ENCODE measurements around the gene RAP1A. TPM values are rescaled to one million over a fixed set of nuclear protein-coding genes. Genes with fewer than 3 reads are reported as not detected.
"Not testable (repeated sequence)": the region's sequence is repeated elsewhere in the genome, so short reads cannot be mapped to it uniquely, and the experiment has no call there.

The RAP1A gene
- total and polyA plus RNA-seq, 2 donors (not counting 3 experiments of a cell fraction or from before 2014, with no cell fraction given) = 17.8 to 56.4 TPM

- intact Hi-C loops (cut with micrococcal nuclease); H3K9me3 ChIP-seq (replicated peaks; ENCODE audit: control insufficient read depth, insufficient read depth, low read length); H2AFZ ChIP-seq (ENCODE audit: low read depth, low read length); H3K4me3 ChIP-seq (replicated peaks in 1 of 3; ENCODE audit: insufficient read depth in 1 of 3, low read depth in 1 of 3, low read length in 3 of 3); H3K79me2 ChIP-seq (ENCODE audit: control insufficient read depth, insufficient read depth, low read length); DNase-seq (ENCODE audit: low read depth, low spot score); POLR2A ChIA-PET; H3K36me3 ChIP-seq (ENCODE audit: control insufficient read depth in 2 of 2, extremely low read depth in 1 of 2, insufficient read depth in 2 of 2, low read length in 2 of 2); H3K9ac ChIP-seq (replicated peaks; ENCODE audit: extremely low read depth, insufficient read depth, low read length); H3K4me1 ChIP-seq (ENCODE audit: control insufficient read depth, extremely low read depth, insufficient read depth, low read length); BruUV-seq (replicated peaks); dilution Hi-C loops (cut with MboI; ENCODE audit: extremely low pct_ligation_motif_present, low sequenced_read_pairs); H4K20me1 ChIP-seq (replicated peaks; ENCODE audit: control insufficient read depth, extremely low read depth, insufficient read depth, low read length); H3K9me1 ChIP-seq (replicated peaks; ENCODE audit: control insufficient read depth, extremely low read depth, insufficient read depth, low read length); H3K4me2 ChIP-seq (ENCODE audit: insufficient read depth, low read length); FAIRE-seq; H3K27ac ChIP-seq (ENCODE audit: insufficient read depth, low read depth, low read length): not testable (repeated sequence)
- CTCF ChIA-PET = interaction anchor here (1.2 to 1.4 kb wide), 2 partner anchors 13 to 98 kb away, joined by 3 to 7 read pairs; partner anchors contain the start of gene RAP1A
- H3K27me3 ChIP-seq (ENCODE audit: control insufficient read depth in 2 of 2, insufficient read depth in 2 of 2, low read length in 2 of 2) = peaks cover 11 to 14% of the 10 kb centered on the region in 2 experiments
These were observed 13.0 kb upstream of the RAP1A start for GRCh38 chr1:111606457-111607215.

GRCh38 chr1:111608528-111608927 lies 11.1 kb upstream of the RAP1A start:
- H3K4me1 ChIP-seq (ENCODE audit: control insufficient read depth, extremely low read depth, insufficient read depth, low read length); H4K20me1 ChIP-seq (replicated peaks; ENCODE audit: control insufficient read depth, extremely low read depth, insufficient read depth, low read length); intact Hi-C loops (cut with micrococcal nuclease); POLR2A ChIA-PET; H3K4me3 ChIP-seq (replicated peaks in 1 of 3; ENCODE audit: insufficient read depth in 1 of 3, low read depth in 1 of 3, low read length in 3 of 3); H2AFZ ChIP-seq (ENCODE audit: low read depth, low read length); H3K9me3 ChIP-seq (replicated peaks; ENCODE audit: control insufficient read depth, insufficient read depth, low read length); CTCF ChIA-PET; FAIRE-seq; DNase-seq (ENCODE audit: low read depth, low spot score); H3K9me1 ChIP-seq (replicated peaks; ENCODE audit: control insufficient read depth, extremely low read depth, insufficient read depth, low read length); BruUV-seq (replicated peaks); H3K27ac ChIP-seq (ENCODE audit: insufficient read depth, low read depth, low read length); H3K4me2 ChIP-seq (ENCODE audit: insufficient read depth, low read length); H3K9ac ChIP-seq (replicated peaks; ENCODE audit: extremely low read depth, insufficient read depth, low read length); H3K36me3 ChIP-seq (ENCODE audit: control insufficient read depth in 2 of 2, extremely low read depth in 1 of 2, insufficient read depth in 2 of 2, low read length in 2 of 2); H3K79me2 ChIP-seq (ENCODE audit: control insufficient read depth, insufficient read depth, low read length); dilution Hi-C loops (cut with MboI; ENCODE audit: extremely low pct_ligation_motif_present, low sequenced_read_pairs): not testable (repeated sequence)
- peaks cover 5 to 11% of the 10 kb centered on the region in 2 experiments for H3K27me3 ChIP-seq (ENCODE audit: control insufficient read depth in 2 of 2, insufficient read depth in 2 of 2, low read length in 2 of 2)
